ENCODE results near the gene CHD2.

The CHD2 gene

GRCh38 chr15:92885224-92886041 is 14.7 kb upstream of the CHD2 start:
- no peak for DNase-seq

DNA sequence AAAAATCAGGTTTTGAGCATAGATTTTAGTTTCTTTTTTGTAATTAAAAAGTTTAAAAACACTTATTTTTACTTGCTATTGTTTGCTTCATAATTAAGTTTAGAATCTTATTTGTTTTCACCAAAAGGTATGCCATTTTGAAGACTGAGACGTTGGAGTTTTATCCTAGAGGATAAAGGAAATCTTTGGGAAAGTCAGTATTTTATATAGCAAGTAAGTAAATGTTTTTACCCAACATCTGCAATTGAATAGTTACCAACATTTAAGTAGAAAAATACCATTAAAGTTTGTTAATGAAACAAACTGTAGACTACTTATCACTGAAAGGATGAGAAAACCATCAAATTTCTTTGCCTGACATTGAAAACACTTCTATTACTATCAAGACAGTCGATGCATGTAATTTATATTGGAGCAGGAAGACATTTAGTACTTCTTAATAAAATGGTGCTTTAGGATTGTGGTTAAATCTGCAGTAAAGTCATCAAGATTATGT is 14.0 kb upstream of the CHD2 start:
- no peak for DNase-seq

DNA sequence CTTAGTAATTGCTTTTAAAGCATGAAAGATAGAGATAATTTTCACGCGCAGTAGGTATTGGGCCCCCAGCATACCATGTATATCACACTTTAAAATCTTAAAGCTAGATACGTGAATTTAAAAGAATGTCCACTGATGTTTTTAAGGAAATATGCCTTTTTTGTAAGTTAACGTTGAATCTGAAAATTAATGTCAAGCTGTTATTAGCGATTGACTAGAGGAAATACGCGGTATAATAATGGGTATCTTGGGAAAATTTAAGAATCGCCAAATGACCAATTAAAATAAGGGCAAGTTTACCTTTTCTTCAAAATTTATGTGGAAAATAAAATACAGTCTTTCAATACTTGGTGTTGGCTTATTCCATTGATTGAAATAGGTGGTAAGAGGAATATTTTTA is 13.3 kb upstream of the CHD2 start:
- DNase-seq, result no peak

- no peak for DNase-seq
Observed at GRCh38 chr15:92887869-92888268, 12.3 kb upstream of the CHD2 start.

GRCh38 chr15:92889390-92890107 is 10.6 kb upstream of the CHD2 start:
- no peak for DNase-seq

- no peak for DNase-seq
Observed at GRCh38 chr15:92891533-92892200, 8.5 kb upstream of the CHD2 start.

GRCh38 chr15:92892201-92892555 is 7.9 kb upstream of the CHD2 start:
- DNase-seq, result no peak

DNA sequence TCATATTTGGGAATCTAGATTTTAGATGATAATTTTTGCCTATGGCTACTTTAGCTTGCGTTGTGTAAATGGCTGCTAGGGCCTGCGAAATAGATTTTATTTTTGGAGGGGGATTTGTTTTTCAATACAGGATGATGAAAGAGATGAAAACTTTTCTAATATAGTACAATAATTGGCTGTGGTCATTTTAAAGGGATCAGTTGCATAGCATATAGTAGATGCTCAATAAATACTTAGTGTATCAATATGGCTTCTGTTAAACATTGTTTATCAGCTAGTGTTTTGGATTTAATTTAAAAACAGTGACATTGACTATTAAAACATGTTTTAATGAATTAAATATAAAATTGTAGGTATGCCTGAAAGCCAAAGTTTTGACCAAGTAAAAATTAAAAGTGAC is 6.9 kb upstream of the CHD2 start:
- DNase-seq, result no peak

GRCh38 chr15:92896561-92896960 is 3.6 kb upstream of the CHD2 start:
- no peak for DNase-seq

GRCh38 chr15:92897620-92898019 is 2.5 kb upstream of the CHD2 start:
- DNase-seq, result no peak

DNA sequence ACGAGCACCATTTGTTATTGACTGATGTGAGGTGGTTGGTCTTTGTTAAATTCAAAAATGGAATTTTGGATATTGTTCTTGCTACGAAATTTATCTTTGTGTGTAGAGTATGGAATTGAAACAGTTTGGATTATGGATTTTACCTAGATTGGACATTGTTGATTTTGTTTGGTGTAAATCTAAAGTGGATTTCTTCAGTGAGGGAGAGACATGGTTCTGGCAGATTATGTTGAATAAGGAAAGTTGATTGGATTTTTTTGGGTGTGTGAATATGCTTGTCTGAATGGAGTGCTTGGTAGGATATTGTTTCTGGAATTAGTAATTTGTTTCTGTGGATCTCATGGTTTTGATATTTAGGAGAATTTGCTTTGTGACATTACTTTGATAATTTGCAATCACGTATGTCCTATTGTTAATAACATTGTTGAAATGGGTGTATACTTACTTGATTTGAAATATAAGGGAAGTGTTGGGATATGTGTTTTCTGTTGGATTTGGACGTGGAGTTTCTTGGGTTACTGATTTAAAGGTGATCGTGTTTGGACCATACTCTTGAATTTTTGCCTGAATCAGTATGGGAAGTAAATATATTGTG is 1.0 kb upstream of the CHD2 start:
- no peak for DNase-seq

GRCh38 chr15:92899601-92899947 is 550 bp upstream of the CHD2 start:
- no peak for DNase-seq

- no peak for DNase-seq
Observed at GRCh38 chr15:92900731-92901071, 577 bp downstream of the CHD2 start.

GRCh38 chr15:92901072-92901761 is 1.1 kb downstream of the CHD2 start:
- DNase-seq, result no peak

DNA sequence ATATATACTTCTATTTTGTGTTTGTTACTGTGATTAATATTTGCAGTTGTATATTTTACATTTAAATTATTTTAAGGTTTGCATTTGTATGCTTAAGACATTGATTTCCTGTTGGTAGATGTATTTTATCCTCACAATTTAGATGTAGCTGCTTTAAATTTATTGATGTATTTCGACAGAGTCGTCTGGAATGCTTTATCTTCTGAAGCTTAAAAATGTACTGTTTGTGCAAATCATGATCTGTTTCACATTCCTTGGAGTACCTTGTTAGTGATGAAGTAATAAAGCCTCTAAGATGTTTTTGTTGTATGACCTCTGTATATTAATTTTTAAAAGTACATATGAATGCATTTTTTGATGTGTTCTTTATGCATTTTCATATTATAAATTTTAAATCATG is 1.9 kb downstream of the CHD2 start:
- DNase-seq, result no peak

- DNase-seq, result no peak
Observed at GRCh38 chr15:92902737-92903593, 2.8 kb downstream of the CHD2 start.

DNA sequence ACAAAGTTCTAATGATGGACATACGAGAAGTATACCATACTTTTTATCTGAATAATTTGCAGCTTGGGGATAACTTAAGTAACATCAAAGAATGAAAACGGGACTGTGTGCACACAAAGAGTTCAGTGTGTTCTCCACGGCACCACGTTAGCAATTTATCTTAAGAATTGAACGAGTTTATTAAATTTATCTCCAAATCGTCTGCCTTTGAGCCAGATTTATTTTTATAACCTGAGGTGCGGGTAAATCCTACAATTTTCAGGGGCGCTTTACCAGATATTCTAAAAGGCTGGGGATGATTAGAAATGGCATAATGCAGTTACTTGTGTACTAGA is 3.5 kb downstream of the CHD2 start:
- DNase-seq, result no peak

GRCh38 chr15:92903966-92904721 is 4.0 kb downstream of the CHD2 start:
- peak; percentile 97 for DNase-seq

GRCh38 chr15:92904722-92905571 is 4.8 kb downstream of the CHD2 start:
- DNase-seq, result no peak

- DNase-seq, result no peak
Observed at GRCh38 chr15:92906020-92906419, 5.9 kb downstream of the CHD2 start.

All from NCI-H2081 treated with DMSO at 0.1 percent for 48 hours (cell line).